ENCODE results near the gene STK32A. TPM values are rescaled to one million over a fixed set of nuclear protein-coding genes. Genes with fewer than 3 reads are reported as not detected.
A peak's percentile ranks its signal among the peaks of the same experiment; 100 is the strongest.

The STK32A gene
- not detected for total RNA-seq
- total RNA-seq, result 0 reads per million in 2 donors

GRCh38 chr5:147234825-147235635 lies at the start of gene STK32A:
Gene STK32A, plus strand, starts transcription at chr5:147235026. Its CDS starts 4,609 bp downstream, at chr5:147239635.
- peaks cover 5% of the 10 kb centered on the region for H3K36me3 Mint-ChIP-seq (ENCODE audit: low read depth)
- ATAC-seq (no peak), DNase-seq (no peak)
- H3K27ac Mint-ChIP-seq, result no peak within 1 kb of the TSS
- peak within 1 kb of the TSS; percentile 76 for H3K4me3 Mint-ChIP-seq
- peaks cover 6% of the 10 kb centered on the region for H3K4me1 Mint-ChIP-seq
- H3K27me3 Mint-ChIP-seq, result peaks cover 64% of the 10 kb centered on the region
- H3K9me3 ChIP-seq (ENCODE audit: control insufficient read depth, low read length, poor library complexity, severe bottlenecking), result no peaks in the 10 kb centered on the region

GRCh38 chr5:147187099-147187540 lies 47.7 kb upstream of the STK32A start:
- no peaks in the 10 kb centered on the region for H3K36me3 Mint-ChIP-seq (ENCODE audit: low read depth)
- peaks cover 5% of the 10 kb centered on the region for H3K4me1 Mint-ChIP-seq
- no peak for DNase-seq
- H3K4me3 Mint-ChIP-seq, result no peak overlapping the region
- no peak for ATAC-seq
- peaks cover 5% of the 10 kb centered on the region for H3K27me3 Mint-ChIP-seq
- H3K27ac Mint-ChIP-seq, result no peak overlapping the region
- H3K9me3 ChIP-seq (ENCODE audit: control insufficient read depth, low read length, poor library complexity, severe bottlenecking), result no peaks in the 10 kb centered on the region

- ATAC-seq (peak; percentile 77), DNase-seq (peak in 1 of 3 donors; percentile 36)
- peaks cover 7% of the 10 kb centered on the region for H3K4me1 Mint-ChIP-seq
- H3K36me3 Mint-ChIP-seq (ENCODE audit: low read depth), result no peaks in the 10 kb centered on the region
- peak overlapping the region; percentile 25 for H3K4me3 Mint-ChIP-seq
- H3K27me3 Mint-ChIP-seq, result peaks cover 10% of the 10 kb centered on the region
- H3K27ac Mint-ChIP-seq, result no peak overlapping the region
- no peaks in the 10 kb centered on the region for H3K9me3 ChIP-seq (ENCODE audit: control insufficient read depth, low read length, poor library complexity, severe bottlenecking)
Observed at GRCh38 chr5:147188200-147189108, 46.4 kb upstream of the STK32A start.

- no peaks in the 10 kb centered on the region for H3K9me3 ChIP-seq (ENCODE audit: control insufficient read depth, low read length, poor library complexity, severe bottlenecking)
- Mint-ChIP-seq H3K4me3 (peak overlapping the region; percentile 25), H3K27ac (no peak overlapping the region), H3K27me3 (peaks cover 12% of the 10 kb centered on the region), H3K36me3 (ENCODE audit: low read depth) (no peaks in the 10 kb centered on the region), H3K4me1 (peaks cover 7% of the 10 kb centered on the region)
- ATAC-seq, result no peak
- DNase-seq, result no peak
Observed at GRCh38 chr5:147189109-147189424, 45.8 kb upstream of the STK32A start.

GRCh38 chr5:147190331-147190730 lies 44.5 kb upstream of the STK32A start:
- no peaks in the 10 kb centered on the region for H3K36me3 Mint-ChIP-seq (ENCODE audit: low read depth)
- peaks cover 20% of the 10 kb centered on the region for H3K27me3 Mint-ChIP-seq
- no peaks in the 10 kb centered on the region for H3K9me3 ChIP-seq (ENCODE audit: control insufficient read depth, low read length, poor library complexity, severe bottlenecking)
- no peak for ATAC-seq
- peaks cover 7% of the 10 kb centered on the region for H3K4me1 Mint-ChIP-seq
- no peak overlapping the region for H3K4me3 Mint-ChIP-seq
- H3K27ac Mint-ChIP-seq, result no peak overlapping the region
- no peak for DNase-seq

GRCh38 chr5:147193123-147193522 lies 41.7 kb upstream of the STK32A start:
- H3K9me3 ChIP-seq (ENCODE audit: control insufficient read depth, low read length, poor library complexity, severe bottlenecking), result no peaks in the 10 kb centered on the region
- DNase-seq, result no peak
- no peak for ATAC-seq
- Mint-ChIP-seq H3K4me3 (no peak overlapping the region), H3K36me3 (ENCODE audit: low read depth) (no peaks in the 10 kb centered on the region), H3K27ac (no peak overlapping the region), H3K27me3 (peaks cover 20% of the 10 kb centered on the region), H3K4me1 (peaks cover 7% of the 10 kb centered on the region)

- H3K9me3 ChIP-seq (ENCODE audit: control insufficient read depth, low read length, poor library complexity, severe bottlenecking), result no peaks in the 10 kb centered on the region
- Mint-ChIP-seq H3K4me3 (no peak overlapping the region), H3K27ac (no peak overlapping the region), H3K36me3 (ENCODE audit: low read depth) (no peaks in the 10 kb centered on the region), H3K27me3 (peaks cover 23% of the 10 kb centered on the region), H3K4me1 (no peaks in the 10 kb centered on the region)
- ATAC-seq (no peak), DNase-seq (no peak)
Observed at GRCh38 chr5:147200004-147200403, 34.8 kb upstream of the STK32A start.

GRCh38 chr5:147203213-147203612 lies 31.6 kb upstream of the STK32A start:
- no peaks in the 10 kb centered on the region for H3K4me1 Mint-ChIP-seq
- no peak overlapping the region for H3K27ac Mint-ChIP-seq
- DNase-seq (no peak), ATAC-seq (no peak)
- peaks cover 18% of the 10 kb centered on the region for H3K27me3 Mint-ChIP-seq
- H3K36me3 Mint-ChIP-seq (ENCODE audit: low read depth), result no peaks in the 10 kb centered on the region
- no peaks in the 10 kb centered on the region for H3K9me3 ChIP-seq (ENCODE audit: control insufficient read depth, low read length, poor library complexity, severe bottlenecking)
- no peak overlapping the region for H3K4me3 Mint-ChIP-seq

- Mint-ChIP-seq H3K27ac (no peak overlapping the region), H3K4me3 (no peak overlapping the region), H3K36me3 (ENCODE audit: low read depth) (no peaks in the 10 kb centered on the region), H3K27me3 (peaks cover 18% of the 10 kb centered on the region), H3K4me1 (no peaks in the 10 kb centered on the region)
- H3K9me3 ChIP-seq (ENCODE audit: control insufficient read depth, low read length, poor library complexity, severe bottlenecking), result no peaks in the 10 kb centered on the region
- ATAC-seq, result no peak
- no peak for DNase-seq
Observed at GRCh38 chr5:147204576-147204975, 30.2 kb upstream of the STK32A start.

GRCh38 chr5:147208134-147208533 lies 26.7 kb upstream of the STK32A start:
- no peak for DNase-seq
- no peaks in the 10 kb centered on the region for H3K9me3 ChIP-seq (ENCODE audit: control insufficient read depth, low read length, poor library complexity, severe bottlenecking)
- no peak overlapping the region for H3K4me3 Mint-ChIP-seq
- no peak for ATAC-seq
- H3K27me3 Mint-ChIP-seq, result no peaks in the 10 kb centered on the region
- H3K4me1 Mint-ChIP-seq, result no peaks in the 10 kb centered on the region
- no peaks in the 10 kb centered on the region for H3K36me3 Mint-ChIP-seq (ENCODE audit: low read depth)
- H3K27ac Mint-ChIP-seq, result no peak overlapping the region

GRCh38 chr5:147216552-147217154 lies 18.2 kb upstream of the STK32A start:
- Mint-ChIP-seq H3K27ac (peak overlapping the region; percentile 39), H3K36me3 (ENCODE audit: low read depth) (peaks cover 2% of the 10 kb centered on the region), H3K27me3 (no peaks in the 10 kb centered on the region), H3K4me3 (peak overlapping the region; percentile 25), H3K4me1 (peaks cover 2% of the 10 kb centered on the region)
- no peaks in the 10 kb centered on the region for H3K9me3 ChIP-seq (ENCODE audit: control insufficient read depth, low read length, poor library complexity, severe bottlenecking)
- no peak for DNase-seq
- ATAC-seq, result peak; percentile 74

- no peaks in the 10 kb centered on the region for H3K27me3 Mint-ChIP-seq
- H3K36me3 Mint-ChIP-seq (ENCODE audit: low read depth), result no peaks in the 10 kb centered on the region
- H3K4me1 Mint-ChIP-seq, result peaks cover 10% of the 10 kb centered on the region
- no peaks in the 10 kb centered on the region for H3K9me3 ChIP-seq (ENCODE audit: control insufficient read depth, low read length, poor library complexity, severe bottlenecking)
- no peak for ATAC-seq
- no peak for DNase-seq
- no peak overlapping the region for H3K27ac Mint-ChIP-seq
- no peak overlapping the region for H3K4me3 Mint-ChIP-seq
Observed at GRCh38 chr5:147223343-147223742, 11.5 kb upstream of the STK32A start.

Measured in T-helper 17 cell (primary cell).